Uterus (tissue), 4 donors: ENCODE data around the gene OTUB2. TPM values are rescaled to one million over a fixed set of nuclear protein-coding genes. Genes with fewer than 3 reads are reported as not detected.

Experiments used
- DNase-seq, 2 donors: peaks; one replicate each; pipeline ENCODE4 v3.0.0-alpha.2; 2019 to 2020
- H3K27ac ChIP-seq, 2 donors: fragments of 200-600 bp; sonication (generic); 1 replicate in 1 of 2; 2 replicates in 1 of 2; pipeline ENCODE4 v1.5.1; 2016 to 2018
- H3K27me3 ChIP-seq, 2 donors: fragments of 200-600 bp; sonication (generic); one replicate each; pipeline ENCODE4 v1.5.1; 2018 to 2019; ENCODE audit warnings: control low read depth in 1 of 2
- H3K36me3 ChIP-seq, 2 donors: fragments of 200-600 bp; sonication (generic); one replicate each; pipeline ENCODE4 v1.5.1; 2019; ENCODE audit warnings: control low read depth in 1 of 2
- H3K4me1 ChIP-seq, 2 donors: fragments of 200-600 bp; sonication (generic); one replicate each; pipeline ENCODE4 v1.5.1; 2018 to 2019; ENCODE audit warnings: control low read depth in 1 of 2
- H3K4me3 ChIP-seq, 2 donors: fragments of 200-600 bp; sonication (generic); 1 replicate in 1 of 2; 2 replicates in 1 of 2; pipeline ENCODE4 v1.5.1; 2018 to 2019; ENCODE audit warnings: mild to moderate bottlenecking in 1 of 2
- H3K9me3 ChIP-seq, 2 donors: fragments of 200-600 bp; sonication (generic); one replicate each; pipeline ENCODE4 v1.5.1; 2019; ENCODE audit warnings: control low read depth in 1 of 2
- POLR2A ChIP-seq, 2 donors: fragments of 450-650 bp; IDR thresholded peaks; one replicate each; pipeline ENCODE4 v1.6.1; 2016; ENCODE audit warnings: antibody characterized with exemption in 2 of 2, mild to moderate bottlenecking in 1 of 2, moderate library complexity in 1 of 2
- intact Hi-C: fragments of 100-400 bp; cut with DNase I; formaldehyde crosslinking; loops from one replicate; pipeline ENCODE4 v1.15.1; 2023; ENCODE audit warnings: low total_unique reads
- total RNA-seq, 4 donors: library from RNA; depleted of rRNA in 3 of 4; stranded (reverse); fragments of >200 nt in 3 of 4; gene quantifications; one replicate each; pipeline versions ENCODE4 v1.1.0 to v1.2.4, GENCODE V29; 2014 to 2023
- TF ChIP-seq, protein P1 (sequence below), 4 experiments: fragments of 200-600 bp in 2 of 4; fragments of 450-650 bp in 2 of 4; sonication (generic) in 2 of 4; IDR thresholded peaks; one replicate each; pipeline ENCODE4 v1.5.1; 2016 to 2019; ENCODE audit warnings: antibody characterized with exemption in 4 of 4, mild to moderate bottlenecking in 2 of 4, moderate library complexity in 1 of 4
- donor health status: DM: yes; HTN: yes; CAD: no.

Gene OTUB2
- total RNA-seq, 4 donors from 2014 or later = 0.37 to 3.8 TPM; not detected in 2

DNA sequence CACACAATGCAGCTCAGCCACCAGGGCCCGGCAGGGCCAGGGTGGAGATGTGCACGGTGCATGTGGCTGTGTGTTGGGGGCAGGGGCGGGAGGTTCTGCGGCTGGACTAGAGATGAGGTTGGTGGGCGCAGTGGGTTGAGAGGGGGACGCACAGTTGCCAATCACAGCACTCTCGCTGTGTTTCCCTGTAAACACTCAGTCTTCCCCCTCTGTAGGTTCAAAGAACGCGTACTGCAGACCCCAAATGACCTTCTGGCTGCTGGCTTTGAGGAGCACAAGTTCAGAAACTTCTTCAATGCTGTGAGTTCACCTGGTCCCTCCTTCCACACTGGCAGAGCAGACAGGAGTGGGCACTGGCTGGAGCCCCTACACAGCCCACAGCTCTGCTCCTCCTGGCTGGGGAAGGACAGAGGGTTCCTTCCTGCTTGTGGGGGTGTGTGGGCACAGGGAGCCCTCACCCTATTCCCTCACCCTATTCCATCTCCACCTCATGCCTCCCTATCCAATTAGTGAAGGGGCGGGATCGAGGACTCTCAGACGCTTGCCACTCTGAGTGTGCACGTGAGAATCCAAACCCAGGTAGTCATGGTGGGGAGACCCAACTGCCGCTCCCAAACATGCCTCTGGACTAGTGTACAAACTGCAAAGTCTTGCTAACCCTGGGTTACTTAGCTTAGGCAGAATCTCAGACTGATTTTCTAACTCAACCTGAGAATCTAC, 17.8 kb downstream of the OTUB2 start:
- no peak for DNase-seq
- Histone ChIP-seq H3K36me3 (no peaks in the 10 kb centered on the region), H3K4me3 (no peak overlapping the region), H3K27me3 (no peaks in the 10 kb centered on the region), H3K9me3 (no peaks in the 10 kb centered on the region), H3K4me1 (no peaks in the 10 kb centered on the region), H3K27ac (no peak overlapping the region)
- intact Hi-C loops = no loop called here
- TF ChIP-seq, protein P1, sequence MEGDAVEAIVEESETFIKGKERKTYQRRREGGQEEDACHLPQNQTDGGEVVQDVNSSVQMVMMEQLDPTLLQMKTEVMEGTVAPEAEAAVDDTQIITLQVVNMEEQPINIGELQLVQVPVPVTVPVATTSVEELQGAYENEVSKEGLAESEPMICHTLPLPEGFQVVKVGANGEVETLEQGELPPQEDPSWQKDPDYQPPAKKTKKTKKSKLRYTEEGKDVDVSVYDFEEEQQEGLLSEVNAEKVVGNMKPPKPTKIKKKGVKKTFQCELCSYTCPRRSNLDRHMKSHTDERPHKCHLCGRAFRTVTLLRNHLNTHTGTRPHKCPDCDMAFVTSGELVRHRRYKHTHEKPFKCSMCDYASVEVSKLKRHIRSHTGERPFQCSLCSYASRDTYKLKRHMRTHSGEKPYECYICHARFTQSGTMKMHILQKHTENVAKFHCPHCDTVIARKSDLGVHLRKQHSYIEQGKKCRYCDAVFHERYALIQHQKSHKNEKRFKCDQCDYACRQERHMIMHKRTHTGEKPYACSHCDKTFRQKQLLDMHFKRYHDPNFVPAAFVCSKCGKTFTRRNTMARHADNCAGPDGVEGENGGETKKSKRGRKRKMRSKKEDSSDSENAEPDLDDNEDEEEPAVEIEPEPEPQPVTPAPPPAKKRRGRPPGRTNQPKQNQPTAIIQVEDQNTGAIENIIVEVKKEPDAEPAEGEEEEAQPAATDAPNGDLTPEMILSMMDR (IDR thresholded peaks at IDR 0.05) = no peak
- no peak for TF ChIP-seq POLR2A (IDR thresholded peaks at IDR 0.05)

DNA sequence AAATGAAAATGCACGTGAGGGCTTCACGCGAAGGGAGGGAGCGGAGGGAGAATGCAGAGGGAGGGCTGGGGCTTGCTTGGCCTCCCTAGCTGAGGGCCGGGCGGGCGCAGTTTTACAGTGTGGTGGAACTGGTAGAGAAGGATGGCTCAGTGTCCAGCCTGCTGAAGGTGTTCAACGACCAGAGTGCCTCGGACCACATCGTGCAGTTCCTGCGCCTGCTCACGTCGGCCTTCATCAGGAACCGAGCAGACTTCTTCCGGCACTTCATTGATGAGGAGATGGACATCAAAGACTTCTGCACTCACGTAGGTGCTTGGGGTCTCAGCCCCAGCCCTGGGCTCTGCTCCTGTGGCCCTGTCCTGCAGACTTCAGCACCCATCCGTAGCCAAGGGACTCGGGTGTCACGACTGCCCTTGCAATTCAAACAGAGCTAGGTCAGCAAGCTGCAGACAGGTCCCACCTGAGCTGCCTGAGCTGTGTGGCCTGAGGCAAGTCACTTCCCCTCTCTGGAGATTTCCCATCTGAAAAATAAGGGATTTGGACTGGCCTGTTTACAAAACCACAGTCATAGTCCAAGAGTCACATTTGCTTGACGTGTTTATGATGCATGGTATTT, 18.4 kb downstream of the OTUB2 start:
- Histone ChIP-seq H3K4me3 (no peak overlapping the region), H3K9me3 (no peaks in the 10 kb centered on the region), H3K4me1 (no peaks in the 10 kb centered on the region), H3K27ac (no peak overlapping the region), H3K36me3 (no peaks in the 10 kb centered on the region), H3K27me3 (no peaks in the 10 kb centered on the region)
- intact Hi-C loops = no loop called here
- DNase-seq = no peak
- TF ChIP-seq POLR2A (IDR thresholded peaks at IDR 0.05) = no peak
- TF ChIP-seq, protein P1 (IDR thresholded peaks at IDR 0.05) = no peak

DNA sequence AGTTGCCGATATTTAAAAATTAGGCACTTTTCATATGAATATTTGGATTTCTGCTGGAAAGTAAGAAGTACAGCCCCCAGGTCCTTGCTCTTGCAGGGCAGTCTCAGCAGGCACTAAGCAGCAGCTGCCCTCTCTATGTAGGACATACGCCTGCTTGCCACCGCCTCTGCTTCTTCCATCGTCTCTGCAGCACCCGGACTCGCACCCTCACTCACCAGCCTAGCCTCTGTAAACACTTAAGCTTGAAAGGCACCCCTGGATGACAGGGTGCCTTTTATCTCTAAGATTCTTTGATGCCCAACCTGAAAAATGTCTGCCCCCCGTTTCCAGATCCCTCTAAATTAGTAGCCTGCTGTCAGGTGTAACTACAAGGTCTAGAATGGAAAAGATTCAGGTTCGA, 19.0 kb downstream of the OTUB2 start:
- intact Hi-C loops = no loop called here
- no peak overlapping the region for H3K27ac ChIP-seq
- DNase-seq = peak in 1 of 2 donors; percentile 5
- TF ChIP-seq, protein P1 (IDR thresholded peaks at IDR 0.05) = no peak
- TF ChIP-seq POLR2A (IDR thresholded peaks at IDR 0.05) = no peak
- no peaks in the 10 kb centered on the region for H3K27me3 ChIP-seq
- H3K9me3 ChIP-seq = no peaks in the 10 kb centered on the region
- H3K36me3 ChIP-seq = no peaks in the 10 kb centered on the region
- H3K4me3 ChIP-seq = no peak overlapping the region
- no peaks in the 10 kb centered on the region for H3K4me1 ChIP-seq

DNA sequence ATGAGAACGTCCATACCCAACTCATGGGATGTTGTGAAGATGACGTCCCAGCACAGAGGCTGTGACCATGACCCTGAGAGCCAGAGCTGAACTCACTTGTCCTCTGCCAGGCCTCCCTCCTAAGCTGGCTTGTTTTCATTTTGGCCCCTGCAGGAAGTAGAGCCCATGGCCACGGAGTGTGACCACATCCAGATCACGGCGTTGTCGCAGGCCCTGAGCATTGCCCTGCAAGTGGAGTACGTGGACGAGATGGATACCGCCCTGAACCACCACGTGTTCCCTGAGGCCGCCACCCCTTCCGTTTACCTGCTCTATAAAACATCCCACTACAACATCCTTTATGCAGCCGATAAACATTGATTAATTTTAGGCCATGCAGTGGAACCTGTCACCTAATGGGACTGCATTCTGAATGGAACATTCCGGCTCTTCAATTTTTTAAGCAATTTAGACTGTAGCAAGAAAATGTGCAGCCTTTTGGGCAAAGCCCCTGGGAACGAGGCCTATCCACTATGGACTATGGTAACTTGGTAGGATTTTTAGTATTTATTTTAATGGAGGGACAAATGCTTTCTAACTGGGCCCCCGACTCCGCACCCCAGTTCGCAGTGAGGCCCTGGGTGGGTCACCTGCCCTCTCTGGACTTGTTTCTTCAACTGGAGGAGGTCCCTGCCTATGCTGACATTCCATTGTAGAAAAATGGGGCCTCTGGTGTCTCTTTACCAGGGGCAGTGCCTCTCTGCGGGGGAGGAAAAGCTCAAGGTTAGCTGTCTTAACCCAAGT, 19.6 kb downstream of the OTUB2 start:
- Histone ChIP-seq H3K9me3 (no peaks in the 10 kb centered on the region), H3K4me3 (no peak overlapping the region), H3K4me1 (no peaks in the 10 kb centered on the region), H3K27me3 (no peaks in the 10 kb centered on the region), H3K36me3 (no peaks in the 10 kb centered on the region), H3K27ac (no peak overlapping the region)
- no peak for TF ChIP-seq POLR2A (IDR thresholded peaks at IDR 0.05)
- TF ChIP-seq, protein P1 (IDR thresholded peaks at IDR 0.05) = no peak
- intact Hi-C loops = no loop called here
- peak in 1 of 2 donors; percentile 10 for DNase-seq
